Kidney (tissue), 14 donors: Measurements from ENCODE around the gene CEBPA. TPM values are rescaled to one million over a fixed set of nuclear protein-coding genes. Genes with fewer than 3 reads are reported as not detected.

Experiments used
- DNase-seq, 5 donors: peaks; one replicate each; pipeline ENCODE4 v3.0.0-alpha.2; 2013 to 2020
- FAIRE-seq: peaks from 2 replicates; lab custom pipeline; 2012; peaks lifted over from hg19 to GRCh38; lab: Jason Lieb, UNC
- H3K27ac ChIP-seq, 2 donors: one replicate each; pipeline ENCODE4 v1.7.0; 2013; ENCODE audit warnings: low read depth in 2 of 2, low read length in 2 of 2, inconsistent platforms in 1 of 2
- H3K27me3 ChIP-seq: one replicate; pipeline ENCODE4 v1.7.1; 2013; ENCODE audit warnings: low read length, inconsistent platforms; ENCODE audit not compliant: control insufficient read depth, insufficient read depth
- H3K36me3 ChIP-seq, 3 donors: one replicate each; pipeline versions ENCODE4 v1.7.0 to v1.7.1; 2013; ENCODE audit warnings: low read length in 3 of 3, control low read depth in 1 of 3, inconsistent platforms in 1 of 3; ENCODE audit not compliant: insufficient read depth in 3 of 3, control insufficient read depth in 2 of 3
- H3K4me1 ChIP-seq, 3 donors: one replicate each; pipeline versions ENCODE4 v1.7.0 to v1.7.1; 2013; ENCODE audit warnings: low read length in 3 of 3, inconsistent platforms in 1 of 3, low read depth in 1 of 3; ENCODE audit not compliant: control insufficient read depth in 2 of 3, insufficient read depth in 2 of 3
- H3K4me3 ChIP-seq, 3 donors: one replicate each; pipeline versions ENCODE4 v1.7.0 to v1.8.1; 2013; ENCODE audit warnings: low read length in 3 of 3, control low read depth in 1 of 3, inconsistent platforms in 1 of 3
- H3K9ac ChIP-seq, 3 donors: one replicate each; pipeline versions ENCODE4 v1.7.0 to v1.7.1; 2013; ENCODE audit warnings: low read length in 3 of 3, control low read depth in 1 of 3, inconsistent platforms in 1 of 3
- H3K9me3 ChIP-seq, 3 donors: one replicate each; pipeline versions ENCODE4 v1.7.0 to v1.7.1; 2013; ENCODE audit warnings: low read length in 3 of 3, control low read depth in 1 of 3, inconsistent platforms in 1 of 3; ENCODE audit not compliant: control insufficient read depth in 2 of 3, insufficient read depth in 1 of 3
- CTCF ChIP-seq: IDR thresholded peaks from 3 replicates; pipeline ENCODE4 v1.5.1; 2012; ENCODE audit warnings: mild to moderate bottlenecking, moderate library complexity, borderline replicate concordance; ENCODE audit not compliant: insufficient read depth; ENCODE audit errors: extremely low read depth
- intact Hi-C: fragments of 100-400 bp; cut with DNase I; formaldehyde crosslinking; loops from one replicate; pipeline ENCODE4 v1.11.1; 2022
- polyA plus RNA-seq: library from polyadenylated mRNA; stranded (reverse); fragments of 350-450 nt; fragmentation: Illumina TruSeq; extraction: RNeasy Lipid Tissue Mini Kit (QIAGEN cat#74804); gene quantifications from one replicate; pipeline ENCODE4 v1.2.3, GENCODE V29; 2014; ENCODE audit warnings: low read depth, low replicate concordance; ENCODE audit not compliant: insufficient read depth
- total RNA-seq: library from RNA; stranded (reverse); fragmentation: NEBNext Ultra II Directional; extraction: Animal tissue kit (Norgen Biotek cat#: 25700); gene quantifications from one replicate; pipeline ENCODE4 v1.2.1, GENCODE V29; 2021
- donor health status: control.
- donor health status: control.
- donor health status: control.
- donor health status: control.
- donor health status: control.
- donor health status: DM: yes; HTN: yes; CAD: no.
- donor health status: Normal renal cell carcinoma (clear cell type).

The CEBPA gene
- total and polyA plus RNA-seq, 2 donors from 2014 or later, result 6.6 to 7.1 TPM

- no peak overlapping the region for H3K4me3 ChIP-seq
- no peak for TF ChIP-seq CTCF
Observed at GRCh38 chr19:33255781-33256180, 46.6 kb downstream of the CEBPA start.

GRCh38 chr19:33254245-33254824, 48.0 kb downstream of the CEBPA start:
- H3K27me3 ChIP-seq, result peaks cover 2% of the 10 kb centered on the region
- H3K4me1 ChIP-seq, result no peaks in the 10 kb centered on the region
- DNase-seq, result no peak
- peaks cover 0 to 2% (median 0%) of the 10 kb centered on the region in 3 donors for H3K9me3 ChIP-seq
- no peak for FAIRE-seq
- peaks cover 0 to 2% (median 0%) of the 10 kb centered on the region in 3 donors for H3K36me3 ChIP-seq
- H3K4me3 ChIP-seq, result no peak overlapping the region
- H3K27ac ChIP-seq, result no peak overlapping the region
- no peak overlapping the region for H3K9ac ChIP-seq
- no peak for TF ChIP-seq CTCF
- intact Hi-C loops, result no loop called here

More at GRCh38 chr19:33255781-33256180, 46.6 kb downstream of the CEBPA start:
- Histone ChIP-seq H3K4me1 (no peaks in the 10 kb centered on the region), H3K9ac (no peak overlapping the region), H3K36me3 (no peaks in the 10 kb centered on the region), H3K27ac (no peak overlapping the region), H3K9me3 (no peaks in the 10 kb centered on the region), H3K27me3 (no peaks in the 10 kb centered on the region)
- intact Hi-C loops, result no loop called here
- DNase-seq, result no peak
- no peak for FAIRE-seq

GRCh38 chr19:33252971-33253370, 49.4 kb downstream of the CEBPA start:
- Histone ChIP-seq H3K9ac (no peak overlapping the region), H3K4me3 (no peak overlapping the region), H3K27ac (no peak overlapping the region), H3K36me3 (peaks cover 0 to 2% (median 0%) of the 10 kb centered on the region in 3 donors), H3K9me3 (peaks cover 0 to 2% (median 0%) of the 10 kb centered on the region in 3 donors), H3K4me1 (no peaks in the 10 kb centered on the region), H3K27me3 (peaks cover 2% of the 10 kb centered on the region)
- intact Hi-C loops, result no loop called here
- TF ChIP-seq CTCF, result no peak
- FAIRE-seq (no peak), DNase-seq (no peak)

GRCh38 chr19:33252418-33252962, 49.8 kb downstream of the CEBPA start:
- H3K4me3 ChIP-seq, result no peak overlapping the region
- DNase-seq (peak in 1 of 5 donors; percentile 42), FAIRE-seq (no peak)
- H3K4me1 ChIP-seq, result no peaks in the 10 kb centered on the region
- peaks cover 0 to 2% (median 0%) of the 10 kb centered on the region in 3 donors for H3K36me3 ChIP-seq
- peaks cover 2% of the 10 kb centered on the region for H3K27me3 ChIP-seq
- H3K9ac ChIP-seq, result no peak overlapping the region
- intact Hi-C loops, result no loop called here
- TF ChIP-seq CTCF, result no peak
- peaks cover 0 to 2% (median 0%) of the 10 kb centered on the region in 3 donors for H3K9me3 ChIP-seq
- H3K27ac ChIP-seq, result no peak overlapping the region
